Ovary (tissue), 3 donors: Measurements from ENCODE around the gene BAIAP3.
"Not testable (repeated sequence)": the region's sequence is repeated elsewhere in the genome, so short reads cannot be mapped to it uniquely, and the experiment has no call there.

Source experiments
- EP300 ChIP-seq: sonication (generic); formaldehyde crosslinking; IDR thresholded peaks from one replicate; pipeline ENCODE4 v1.6.1; 2017; ENCODE audit warnings: antibody characterized with exemption
- POLR2A ChIP-seq: fragments of 450-650 bp; IDR thresholded peaks from one replicate; pipeline ENCODE4 v1.6.1; 2017; ENCODE audit warnings: antibody characterized with exemption, mild to moderate bottlenecking, moderate library complexity
- TF ChIP-seq, protein P1 (sequence below), 3 donors: fragments of 450-650 bp in 2 of 3; fragments of 200-600 bp in 1 of 3; IDR thresholded peaks; one replicate each; pipeline versions ENCODE4 v1.5.1 to v1.8.0; 2016 to 2022; ENCODE audit warnings: antibody characterized with exemption in 3 of 3, mild to moderate bottlenecking in 1 of 3
- donor health status: DM: no; HTN: no; CAD: no.

DNA sequence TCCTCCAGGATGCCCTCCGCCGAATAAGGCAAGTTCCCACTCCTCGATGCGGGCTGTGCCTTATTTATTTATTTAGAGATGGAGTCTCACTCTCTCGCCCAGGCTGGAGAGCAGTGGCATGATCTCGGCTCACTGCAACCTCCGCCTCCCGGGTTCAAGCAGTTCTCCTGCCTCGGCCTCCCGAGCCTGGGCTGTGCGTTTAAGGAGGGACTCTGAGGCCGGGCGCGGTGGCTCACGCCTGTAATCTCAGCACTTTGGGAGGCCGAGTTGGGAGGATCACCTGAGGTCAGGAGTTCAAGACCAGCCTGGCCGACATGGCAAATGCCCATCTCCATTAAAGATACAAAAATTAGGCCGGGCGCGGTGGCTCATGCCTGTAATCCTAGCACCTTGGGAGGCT is 5.3 kb upstream of the BAIAP3 start:
- TF ChIP-seq, protein P1, sequence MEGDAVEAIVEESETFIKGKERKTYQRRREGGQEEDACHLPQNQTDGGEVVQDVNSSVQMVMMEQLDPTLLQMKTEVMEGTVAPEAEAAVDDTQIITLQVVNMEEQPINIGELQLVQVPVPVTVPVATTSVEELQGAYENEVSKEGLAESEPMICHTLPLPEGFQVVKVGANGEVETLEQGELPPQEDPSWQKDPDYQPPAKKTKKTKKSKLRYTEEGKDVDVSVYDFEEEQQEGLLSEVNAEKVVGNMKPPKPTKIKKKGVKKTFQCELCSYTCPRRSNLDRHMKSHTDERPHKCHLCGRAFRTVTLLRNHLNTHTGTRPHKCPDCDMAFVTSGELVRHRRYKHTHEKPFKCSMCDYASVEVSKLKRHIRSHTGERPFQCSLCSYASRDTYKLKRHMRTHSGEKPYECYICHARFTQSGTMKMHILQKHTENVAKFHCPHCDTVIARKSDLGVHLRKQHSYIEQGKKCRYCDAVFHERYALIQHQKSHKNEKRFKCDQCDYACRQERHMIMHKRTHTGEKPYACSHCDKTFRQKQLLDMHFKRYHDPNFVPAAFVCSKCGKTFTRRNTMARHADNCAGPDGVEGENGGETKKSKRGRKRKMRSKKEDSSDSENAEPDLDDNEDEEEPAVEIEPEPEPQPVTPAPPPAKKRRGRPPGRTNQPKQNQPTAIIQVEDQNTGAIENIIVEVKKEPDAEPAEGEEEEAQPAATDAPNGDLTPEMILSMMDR (IDR thresholded peaks at IDR 0.05), result not testable (repeated sequence)
- not testable (repeated sequence) for TF ChIP-seq EP300, POLR2A
